ENCODE measurements around the gene MVB12B.

MVB12B gene

DNA sequence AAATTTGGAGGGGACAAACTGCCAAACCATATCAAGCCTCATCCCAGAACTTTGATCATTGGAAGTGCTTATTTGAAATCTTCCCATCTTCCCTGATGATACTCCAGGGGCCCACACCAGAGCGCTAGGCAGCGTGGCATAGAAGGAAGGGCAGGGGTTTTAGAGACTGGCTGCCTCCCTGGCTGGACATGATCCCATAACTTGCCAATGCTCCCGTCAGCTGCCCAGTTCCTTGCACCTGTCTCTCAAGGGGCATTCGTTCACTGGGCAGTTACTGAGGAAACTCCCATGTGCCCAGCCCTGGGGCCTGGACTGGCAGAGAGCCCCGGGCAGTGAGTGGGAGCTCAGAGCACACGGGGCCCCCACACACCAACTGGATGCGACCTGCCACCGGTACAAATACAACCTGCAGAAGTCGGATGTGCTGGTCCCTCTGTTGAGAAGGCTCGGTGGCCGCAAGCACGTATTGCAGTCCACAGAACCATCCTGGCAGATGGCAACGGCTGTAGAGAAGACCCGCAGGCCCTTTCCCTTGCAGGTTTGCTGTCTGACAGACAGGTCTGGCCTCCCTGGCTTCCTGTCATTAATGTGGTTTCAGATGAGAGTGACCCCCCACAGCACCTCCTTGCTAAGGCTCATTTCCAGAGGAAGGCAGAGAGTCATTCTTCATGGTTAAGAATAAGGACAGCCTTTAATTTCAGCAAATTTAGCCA, 122.4 kb downstream of the MVB12B start:
- no peak overlapping the region for H3K4me3 Mint-ChIP-seq
- no peak overlapping the region for H3K27ac Mint-ChIP-seq
- no peaks in the 10 kb centered on the region for H3K9me3 Mint-ChIP-seq
- no peaks in the 10 kb centered on the region for H3K27me3 Mint-ChIP-seq (ENCODE audit: low read depth)
- peaks cover 5% of the 10 kb centered on the region for H3K4me1 Mint-ChIP-seq
- peaks cover 14% of the 10 kb centered on the region for H3K36me3 Mint-ChIP-seq (ENCODE audit: low read depth)
- TF ChIP-seq, protein P1, sequence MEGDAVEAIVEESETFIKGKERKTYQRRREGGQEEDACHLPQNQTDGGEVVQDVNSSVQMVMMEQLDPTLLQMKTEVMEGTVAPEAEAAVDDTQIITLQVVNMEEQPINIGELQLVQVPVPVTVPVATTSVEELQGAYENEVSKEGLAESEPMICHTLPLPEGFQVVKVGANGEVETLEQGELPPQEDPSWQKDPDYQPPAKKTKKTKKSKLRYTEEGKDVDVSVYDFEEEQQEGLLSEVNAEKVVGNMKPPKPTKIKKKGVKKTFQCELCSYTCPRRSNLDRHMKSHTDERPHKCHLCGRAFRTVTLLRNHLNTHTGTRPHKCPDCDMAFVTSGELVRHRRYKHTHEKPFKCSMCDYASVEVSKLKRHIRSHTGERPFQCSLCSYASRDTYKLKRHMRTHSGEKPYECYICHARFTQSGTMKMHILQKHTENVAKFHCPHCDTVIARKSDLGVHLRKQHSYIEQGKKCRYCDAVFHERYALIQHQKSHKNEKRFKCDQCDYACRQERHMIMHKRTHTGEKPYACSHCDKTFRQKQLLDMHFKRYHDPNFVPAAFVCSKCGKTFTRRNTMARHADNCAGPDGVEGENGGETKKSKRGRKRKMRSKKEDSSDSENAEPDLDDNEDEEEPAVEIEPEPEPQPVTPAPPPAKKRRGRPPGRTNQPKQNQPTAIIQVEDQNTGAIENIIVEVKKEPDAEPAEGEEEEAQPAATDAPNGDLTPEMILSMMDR (IDR thresholded peaks at IDR 0.05; ENCODE audit: unreplicated experiment in 3 of 3): no peak

DNA sequence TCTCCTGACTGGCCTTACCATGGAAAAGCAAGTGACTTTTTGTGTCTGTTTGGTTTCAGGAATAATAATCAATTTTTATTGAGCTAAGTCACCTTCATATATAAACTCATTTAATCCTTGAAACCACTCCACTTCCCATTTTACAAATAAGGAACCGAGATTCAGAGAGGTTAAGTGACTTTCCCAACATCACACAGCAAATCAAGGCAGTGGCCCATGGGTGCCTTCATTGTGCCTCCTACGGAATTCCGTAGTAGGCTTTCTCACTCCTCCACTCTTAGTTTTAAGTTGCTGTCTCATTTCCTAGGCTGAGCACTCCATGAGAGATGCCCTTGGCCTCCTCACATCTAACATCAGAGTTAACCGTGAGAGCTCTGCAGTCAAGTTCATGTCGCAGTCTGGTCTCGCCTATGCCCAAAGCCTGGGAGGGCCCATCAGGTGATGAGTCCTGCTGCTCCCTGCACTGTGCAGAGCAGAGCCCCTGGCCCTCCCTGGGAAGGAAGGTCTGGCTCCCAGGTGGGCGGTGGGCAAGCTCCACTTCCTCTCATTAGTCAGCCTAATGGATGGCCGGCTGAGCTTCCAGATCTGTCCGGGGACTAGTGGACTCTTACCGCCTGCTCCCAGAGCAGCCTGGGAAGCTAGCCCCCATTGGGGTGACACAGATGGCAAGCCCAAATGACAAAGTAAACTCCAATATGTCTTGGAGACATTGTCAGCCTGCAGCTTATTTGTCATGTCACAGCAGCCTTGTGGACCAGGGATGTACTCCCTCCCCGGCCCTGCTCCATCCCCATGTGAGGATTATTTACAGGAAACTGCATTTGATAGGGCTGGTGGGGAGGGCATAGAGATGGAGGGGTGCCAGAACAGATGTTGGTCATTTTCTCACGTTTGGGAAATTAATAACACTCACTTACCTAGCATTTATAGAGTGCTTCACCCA, 123.4 kb downstream of the MVB12B start:
- Mint-ChIP-seq H3K27me3 (ENCODE audit: low read depth) (no peaks in the 10 kb centered on the region), H3K4me1 (peaks cover 5% of the 10 kb centered on the region), H3K9me3 (no peaks in the 10 kb centered on the region), H3K27ac (no peak overlapping the region), H3K4me3 (no peak overlapping the region), H3K36me3 (ENCODE audit: low read depth) (peaks cover 21% of the 10 kb centered on the region)
- TF ChIP-seq, protein P1 (IDR thresholded peaks at IDR 0.05; ENCODE audit: unreplicated experiment in 3 of 3): no peak

DNA sequence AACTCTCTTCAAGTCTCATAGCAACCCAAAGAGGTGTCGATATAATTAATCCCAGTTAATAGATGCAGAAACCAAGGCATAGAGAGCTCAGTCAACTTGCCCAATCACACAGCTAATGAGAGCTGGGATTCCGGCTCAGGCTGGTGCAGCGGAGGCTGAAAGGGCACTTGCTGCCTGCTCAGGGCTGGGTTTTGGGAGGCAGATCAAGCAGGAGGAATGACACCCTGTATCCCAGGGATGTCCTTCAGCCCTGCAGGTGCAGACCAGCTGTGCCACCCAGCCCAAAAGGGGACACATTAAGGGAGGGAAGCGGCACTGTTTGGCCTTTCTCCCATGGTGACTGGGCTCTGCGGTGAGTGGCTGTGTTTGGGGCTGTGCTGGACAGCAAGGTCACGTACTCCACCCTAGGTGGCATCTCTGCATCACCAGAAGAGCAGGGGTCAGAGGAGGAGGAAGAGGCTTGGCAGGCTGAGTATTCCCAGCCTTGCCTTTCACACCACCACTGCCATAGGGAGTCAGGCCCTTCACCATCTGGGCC, 124.1 kb downstream of the MVB12B start:
- peaks cover 21% of the 10 kb centered on the region for H3K36me3 Mint-ChIP-seq (ENCODE audit: low read depth)
- H3K27me3 Mint-ChIP-seq (ENCODE audit: low read depth): no peaks in the 10 kb centered on the region
- H3K27ac Mint-ChIP-seq: no peak overlapping the region
- H3K4me3 Mint-ChIP-seq: no peak overlapping the region
- TF ChIP-seq, protein P1 (IDR thresholded peaks at IDR 0.05; ENCODE audit: unreplicated experiment in 3 of 3): no peak
- H3K9me3 Mint-ChIP-seq: no peaks in the 10 kb centered on the region
- H3K4me1 Mint-ChIP-seq: peaks cover 5% of the 10 kb centered on the region

DNA sequence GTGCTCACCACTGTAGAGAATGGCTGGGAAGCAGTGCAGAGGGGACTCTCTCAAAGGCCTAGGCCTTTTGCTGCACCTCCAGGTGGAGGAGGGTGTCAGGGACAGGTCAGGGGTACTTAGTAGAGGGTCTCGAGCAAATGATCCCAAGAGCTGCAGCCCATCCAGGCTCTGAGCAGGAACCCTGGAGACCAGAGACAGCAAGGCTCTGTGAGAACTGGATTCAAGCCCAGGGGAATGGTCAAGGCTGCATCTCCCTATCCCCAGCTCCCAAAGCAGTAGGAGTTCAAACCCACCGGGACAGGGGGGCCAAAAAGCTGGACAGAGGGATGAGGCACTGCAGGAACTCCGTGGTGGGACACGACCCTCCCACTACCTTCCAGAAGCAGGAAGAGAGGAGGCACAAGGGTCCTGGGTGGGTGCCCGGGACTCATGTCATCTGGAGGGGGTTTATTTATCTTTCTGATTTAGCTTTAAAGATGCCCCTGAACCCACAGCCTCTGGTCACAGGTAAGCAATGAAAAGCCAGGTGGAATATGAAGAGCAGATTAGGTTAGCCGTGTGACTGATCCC, 124.8 kb downstream of the MVB12B start:
- Mint-ChIP-seq H3K9me3 (no peaks in the 10 kb centered on the region), H3K36me3 (ENCODE audit: low read depth) (peaks cover 26% of the 10 kb centered on the region), H3K4me3 (no peak overlapping the region), H3K27ac (peak overlapping the region in 1 of 3 experiments; percentile 52), H3K27me3 (ENCODE audit: low read depth) (no peaks in the 10 kb centered on the region), H3K4me1 (peaks cover 6% of the 10 kb centered on the region)
- TF ChIP-seq, protein P1 (IDR thresholded peaks at IDR 0.05; ENCODE audit: unreplicated experiment in 3 of 3): no peak

DNA sequence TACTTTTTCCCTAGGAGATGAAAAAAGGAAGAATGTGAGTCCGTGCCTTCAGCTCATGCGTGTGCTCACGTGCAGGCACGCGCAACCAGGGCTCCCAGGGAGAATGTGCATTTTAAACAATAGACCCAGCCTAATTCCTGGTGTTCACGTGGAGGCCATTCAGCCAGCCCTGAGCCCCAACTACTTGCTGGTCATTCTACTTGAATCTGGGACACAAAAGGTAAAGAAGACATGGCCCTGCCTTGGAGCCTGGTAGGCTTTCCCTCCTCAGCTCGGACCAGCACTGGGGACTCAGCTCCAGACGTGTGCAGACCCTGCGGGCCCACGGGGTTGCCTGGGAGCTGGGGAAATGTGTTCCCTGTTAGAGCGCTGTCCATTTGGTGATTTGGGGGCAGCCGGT, 125.5 kb downstream of the MVB12B start:
- H3K36me3 Mint-ChIP-seq (ENCODE audit: low read depth): peaks cover 26% of the 10 kb centered on the region
- H3K9me3 Mint-ChIP-seq: no peaks in the 10 kb centered on the region
- no peak overlapping the region for H3K4me3 Mint-ChIP-seq
- H3K4me1 Mint-ChIP-seq: peaks cover 11% of the 10 kb centered on the region
- H3K27me3 Mint-ChIP-seq (ENCODE audit: low read depth): no peaks in the 10 kb centered on the region
- TF ChIP-seq, protein P1 (IDR thresholded peaks at IDR 0.05; ENCODE audit: unreplicated experiment in 3 of 3): no peak
- no peak overlapping the region for H3K27ac Mint-ChIP-seq

All from nephron (organoid).